ENCODE data around the gene FKBP1C.

- TF ChIP-seq CTCF (IDR thresholded peaks at IDR 0.05) (no peak), POLR2A (IDR thresholded peaks at IDR 0.05) (no peak)
These were observed 34.6 kb downstream of the FKBP1C start for GRCh38 chr6:63245909-63246308.

Measured in lower leg skin (tissue), 3 donors.